GM10248 (cell line): ENCODE measurements around the gene DCDC2C.

ENCODE experiments used
- CTCF ChIA-PET: fragments of 300-600 bp; sonication (Branson Sonifier 250); formaldehyde crosslinking; extraction: SDS; loops from one replicate; lab custom pipeline; 2021; ENCODE audit warnings: antibody characterized with exemption; lab: Yijun Ruan, JAX
- POLR2A ChIA-PET: fragments of 350-650 bp; sonication (Branson Sonifier 250); formaldehyde crosslinking; extraction: SDS; loops from one replicate; lab custom pipeline; 2020; ENCODE audit warnings: antibody characterized with exemption; lab: Yijun Ruan, JAX
- DNase-seq: peaks from one replicate; pipeline ENCODE4 v3.0.0; 2012; ENCODE audit errors: extremely low spot score
- TF ChIP-seq, protein P1 (sequence below): IDR thresholded peaks from 2 replicates; pipeline ENCODE4 v1.5.1; 2012; ENCODE audit warnings: mild to moderate bottlenecking, low read depth; ENCODE audit errors: extremely low read depth, missing control alignments, control extremely low read depth

DCDC2C gene

DNA sequence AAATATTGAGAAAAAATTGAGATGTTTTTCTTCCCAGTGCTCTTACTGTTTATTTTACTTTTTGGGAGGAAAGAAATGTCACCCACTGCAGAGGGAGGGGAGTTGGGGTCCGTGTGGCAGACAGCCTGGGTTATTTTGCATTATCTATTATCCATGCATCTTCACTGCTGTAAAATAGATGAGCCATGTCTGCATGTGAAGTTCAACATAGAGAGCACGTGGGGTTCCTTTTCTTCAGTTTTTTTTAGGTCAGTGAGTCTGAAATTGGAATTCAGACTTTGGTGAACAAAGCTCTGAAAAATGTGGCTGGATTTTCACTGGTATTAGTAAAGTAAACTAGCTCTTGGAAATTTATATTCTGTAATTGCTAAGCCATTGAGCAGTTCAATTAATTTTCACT lies 2.4 kb downstream of the DCDC2C start:
- TF ChIP-seq, protein P1, sequence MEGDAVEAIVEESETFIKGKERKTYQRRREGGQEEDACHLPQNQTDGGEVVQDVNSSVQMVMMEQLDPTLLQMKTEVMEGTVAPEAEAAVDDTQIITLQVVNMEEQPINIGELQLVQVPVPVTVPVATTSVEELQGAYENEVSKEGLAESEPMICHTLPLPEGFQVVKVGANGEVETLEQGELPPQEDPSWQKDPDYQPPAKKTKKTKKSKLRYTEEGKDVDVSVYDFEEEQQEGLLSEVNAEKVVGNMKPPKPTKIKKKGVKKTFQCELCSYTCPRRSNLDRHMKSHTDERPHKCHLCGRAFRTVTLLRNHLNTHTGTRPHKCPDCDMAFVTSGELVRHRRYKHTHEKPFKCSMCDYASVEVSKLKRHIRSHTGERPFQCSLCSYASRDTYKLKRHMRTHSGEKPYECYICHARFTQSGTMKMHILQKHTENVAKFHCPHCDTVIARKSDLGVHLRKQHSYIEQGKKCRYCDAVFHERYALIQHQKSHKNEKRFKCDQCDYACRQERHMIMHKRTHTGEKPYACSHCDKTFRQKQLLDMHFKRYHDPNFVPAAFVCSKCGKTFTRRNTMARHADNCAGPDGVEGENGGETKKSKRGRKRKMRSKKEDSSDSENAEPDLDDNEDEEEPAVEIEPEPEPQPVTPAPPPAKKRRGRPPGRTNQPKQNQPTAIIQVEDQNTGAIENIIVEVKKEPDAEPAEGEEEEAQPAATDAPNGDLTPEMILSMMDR: no peak
- ChIA-PET POLR2A (no interaction called here), CTCF (interaction anchor here (1.5 kb wide), 1 partner anchor 53 kb away, joined by 4 read pairs; no protein-coding TSS in a partner anchor)
- no peak for DNase-seq

DNA sequence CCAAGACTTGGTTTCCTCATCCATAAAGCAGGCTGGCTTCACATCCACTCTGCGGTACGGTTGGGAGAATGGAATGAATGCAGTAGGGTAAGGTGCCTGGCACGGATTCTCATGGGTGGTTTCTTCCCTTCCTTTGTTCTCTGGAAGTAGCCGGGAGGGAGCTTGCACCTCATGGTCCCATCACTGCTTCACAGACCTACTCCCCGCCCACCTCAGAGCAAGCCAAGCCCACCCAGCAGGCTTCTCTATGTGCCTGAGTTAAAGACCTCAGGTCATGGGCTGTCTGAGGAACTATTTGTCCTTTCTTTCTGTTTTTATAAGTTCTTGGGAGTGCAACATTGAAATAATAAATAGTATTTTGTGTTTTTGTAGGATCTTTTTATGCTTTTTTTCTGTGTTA lies 3.5 kb downstream of the DCDC2C start:
- POLR2A ChIA-PET: no interaction called here
- TF ChIP-seq, protein P1: no peak
- CTCF ChIA-PET: interaction anchor here (1.5 kb wide), 1 partner anchor 55 kb away, joined by 4 read pairs; no protein-coding TSS in a partner anchor
- no peak for DNase-seq

DNA sequence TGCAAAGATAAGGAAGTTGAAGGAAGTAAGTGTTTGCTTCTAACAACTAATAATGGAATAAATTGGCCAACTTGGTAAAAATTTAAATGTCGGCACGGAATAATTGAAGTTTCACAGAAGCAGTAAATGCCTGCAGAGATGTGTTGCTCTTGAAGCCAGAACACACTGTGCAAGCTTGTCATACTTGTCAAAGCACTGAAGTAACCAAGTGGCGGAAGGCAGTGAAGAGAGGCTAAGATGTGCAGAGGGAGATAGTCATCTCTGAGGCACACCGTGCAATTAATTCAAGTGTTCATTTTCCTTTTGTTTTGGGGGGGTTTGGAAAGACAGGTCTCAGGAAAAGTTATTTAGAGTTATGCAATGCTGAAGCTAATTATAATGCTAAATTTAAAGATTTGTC lies 5.2 kb downstream of the DCDC2C start:
- DNase-seq: no peak
- ChIA-PET POLR2A (no interaction called here), CTCF (no interaction called here)
- TF ChIP-seq, protein P1: no peak

DNA sequence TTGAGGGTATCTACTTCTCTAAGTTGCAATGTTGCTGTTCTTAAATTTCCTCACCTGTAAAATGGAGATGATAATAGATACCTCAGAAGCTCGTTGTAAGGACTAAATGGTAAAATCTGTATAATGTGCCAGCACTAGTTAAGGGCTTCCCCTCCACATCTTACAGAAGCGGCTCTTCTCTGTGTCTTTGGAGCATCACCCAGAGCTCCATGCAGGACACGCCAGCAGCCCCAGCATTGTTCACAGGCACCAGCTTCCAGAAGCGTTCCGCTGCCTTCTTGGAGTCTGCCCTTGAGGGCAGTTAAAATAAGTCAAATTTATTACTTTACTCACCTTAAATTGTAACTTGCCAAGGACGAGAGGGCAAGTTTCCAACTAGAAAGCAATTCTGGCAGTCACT lies 5.8 kb downstream of the DCDC2C start:
- TF ChIP-seq, protein P1: no peak
- ChIA-PET CTCF (no interaction called here), POLR2A (no interaction called here)
- no peak for DNase-seq

DNA sequence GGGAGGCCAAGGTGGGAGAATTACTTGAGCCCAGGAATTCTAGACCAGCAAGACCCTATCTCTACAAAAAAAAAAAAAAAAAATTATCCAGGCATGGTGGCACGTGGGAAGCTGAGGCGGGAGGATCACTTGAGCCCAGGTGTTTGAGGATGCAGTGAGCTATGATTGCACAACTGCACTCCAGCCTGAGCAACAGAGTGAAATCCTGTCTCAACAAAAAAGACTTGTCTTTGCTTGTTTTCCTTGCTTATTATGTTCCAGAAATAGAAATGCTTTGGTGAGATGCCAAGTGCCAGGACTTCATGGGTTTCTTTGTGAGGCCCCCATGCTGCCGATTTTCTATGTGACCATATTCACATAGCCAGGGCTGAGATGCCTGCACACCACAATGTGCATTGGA lies 9.0 kb downstream of the DCDC2C start:
- TF ChIP-seq, protein P1: no peak
- ChIA-PET POLR2A (no interaction called here), CTCF (interaction anchor here (1.3 to 1.5 kb wide), 2 partner anchors 15 to 53 kb away, joined by 3 read pairs; no protein-coding TSS in a partner anchor)
- no peak for DNase-seq

DNA sequence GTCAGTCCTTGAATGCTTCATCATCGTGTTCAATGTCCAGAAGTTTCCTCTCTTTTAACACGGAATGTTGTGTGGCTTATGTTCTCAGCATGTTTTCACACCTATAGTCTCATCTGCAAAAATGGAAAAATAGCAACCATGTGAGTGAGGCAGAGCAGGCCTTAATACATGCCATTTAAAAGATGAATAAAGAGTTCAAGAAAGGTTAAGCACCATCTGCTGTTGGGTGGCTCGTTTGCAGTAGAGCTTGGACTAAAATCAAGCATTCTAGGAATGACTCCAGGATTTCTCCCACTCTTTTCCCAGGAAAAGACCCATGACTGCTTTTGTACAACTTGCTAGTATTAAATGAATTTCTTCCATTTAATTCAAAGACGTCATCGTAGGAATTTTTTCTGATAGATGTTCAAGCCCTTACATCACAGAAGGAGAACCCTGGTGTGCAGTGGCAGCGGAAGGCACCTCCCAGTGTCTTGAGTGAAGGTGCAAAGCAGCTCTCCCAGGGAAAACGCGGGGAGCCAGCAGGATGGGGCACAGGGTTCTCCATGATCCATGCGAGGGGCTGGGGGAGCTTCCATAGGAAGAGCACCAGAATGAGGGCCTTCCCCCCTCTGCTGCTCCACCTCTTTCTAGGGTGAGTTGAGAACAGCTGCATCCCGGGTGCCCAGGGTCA lies 9.6 kb downstream of the DCDC2C start:
- POLR2A ChIA-PET: no interaction called here
- CTCF ChIA-PET: interaction anchor here (1.3 to 2.2 kb wide), 2 partner anchors 11 to 16 kb away, joined by 6 read pairs; no protein-coding TSS in a partner anchor
- DNase-seq: no peak
- TF ChIP-seq, protein P1: no peak
